ENCODE results near the gene OSBP2.

DNA sequence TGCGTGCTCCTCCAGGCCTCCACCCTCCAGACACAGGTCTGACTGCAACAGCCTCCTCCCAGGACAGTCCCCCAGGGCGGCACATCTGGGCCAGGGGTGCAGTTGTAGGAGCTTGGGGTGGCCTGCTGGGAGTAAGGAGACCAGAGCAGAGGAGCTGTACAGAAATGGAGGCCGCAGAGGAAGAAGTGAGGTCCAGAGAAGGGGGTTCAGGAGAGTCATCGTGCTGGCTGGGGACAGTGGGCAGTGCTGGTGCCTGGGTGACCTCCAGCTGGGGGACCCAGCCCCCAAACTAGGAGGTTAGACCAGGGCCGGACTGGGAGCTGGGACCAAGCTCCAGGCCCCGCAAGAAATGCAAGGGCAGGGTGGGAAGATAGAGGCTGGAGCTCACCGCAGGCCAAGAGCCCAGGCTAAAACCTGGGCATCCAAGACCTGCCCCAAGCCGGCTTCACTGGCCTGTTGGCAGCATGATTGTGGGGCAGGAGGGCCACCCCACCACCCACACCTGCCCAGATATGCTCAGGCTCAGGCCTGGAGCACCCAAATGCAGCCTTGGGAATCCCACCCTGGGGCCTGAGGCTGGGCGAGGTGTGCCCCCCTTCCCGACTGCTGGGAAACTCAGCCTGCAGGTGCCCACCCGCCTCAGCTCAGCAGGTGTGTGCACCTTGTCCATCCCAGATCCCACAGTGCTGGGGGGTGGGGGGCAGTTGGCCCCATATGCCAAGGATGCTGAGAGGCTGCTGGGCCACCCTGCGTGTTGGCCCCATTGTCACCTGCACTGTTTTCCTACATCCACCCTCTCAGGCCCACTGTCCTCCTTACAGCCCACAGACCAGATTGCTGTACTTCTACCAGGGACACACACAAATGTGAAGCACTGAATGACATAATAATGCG, 177.0 kb downstream of the OSBP2 start:
- TF ChIP-seq, protein P1, sequence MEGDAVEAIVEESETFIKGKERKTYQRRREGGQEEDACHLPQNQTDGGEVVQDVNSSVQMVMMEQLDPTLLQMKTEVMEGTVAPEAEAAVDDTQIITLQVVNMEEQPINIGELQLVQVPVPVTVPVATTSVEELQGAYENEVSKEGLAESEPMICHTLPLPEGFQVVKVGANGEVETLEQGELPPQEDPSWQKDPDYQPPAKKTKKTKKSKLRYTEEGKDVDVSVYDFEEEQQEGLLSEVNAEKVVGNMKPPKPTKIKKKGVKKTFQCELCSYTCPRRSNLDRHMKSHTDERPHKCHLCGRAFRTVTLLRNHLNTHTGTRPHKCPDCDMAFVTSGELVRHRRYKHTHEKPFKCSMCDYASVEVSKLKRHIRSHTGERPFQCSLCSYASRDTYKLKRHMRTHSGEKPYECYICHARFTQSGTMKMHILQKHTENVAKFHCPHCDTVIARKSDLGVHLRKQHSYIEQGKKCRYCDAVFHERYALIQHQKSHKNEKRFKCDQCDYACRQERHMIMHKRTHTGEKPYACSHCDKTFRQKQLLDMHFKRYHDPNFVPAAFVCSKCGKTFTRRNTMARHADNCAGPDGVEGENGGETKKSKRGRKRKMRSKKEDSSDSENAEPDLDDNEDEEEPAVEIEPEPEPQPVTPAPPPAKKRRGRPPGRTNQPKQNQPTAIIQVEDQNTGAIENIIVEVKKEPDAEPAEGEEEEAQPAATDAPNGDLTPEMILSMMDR (IDR thresholded peaks at IDR 0.05) = no peak
- TF ChIP-seq POLR2AphosphoS5 (IDR thresholded peaks at IDR 0.05) = no peak
- TF ChIP-seq POLR2A (IDR thresholded peaks at IDR 0.05) = no peak

All from breast epithelium (tissue), 3 donors.